ACC112 (cell line): Measurements from ENCODE around the gene AGFG2.
A peak's percentile ranks its signal among the peaks of the same experiment; 100 is the strongest.

Source experiments
- H2AFZ ChIP-seq: fragments of 200-600 bp; sonication (generic); one replicate; pipeline ENCODE4 v1.6.0; 2017; ENCODE audit warnings: antibody characterized with exemption, low read length; ENCODE audit not compliant: unreplicated experiment
- H3K27ac ChIP-seq: fragments of 200-600 bp; sonication (generic); 2 replicates; pipeline ENCODE4 v1.5.1; 2014; ENCODE audit warnings: low read depth, mild to moderate bottlenecking, antibody characterized with exemption, low read length, moderate library complexity
- H3K27me3 ChIP-seq: fragments of 200-600 bp; sonication (generic); 2 replicates; pipeline ENCODE4 v1.6.1; 2014; ENCODE audit warnings: mild to moderate bottlenecking, antibody characterized with exemption, low read length, moderate library complexity, mixed read lengths; ENCODE audit not compliant: insufficient read depth
- H3K36me3 ChIP-seq: fragments of 200-600 bp; sonication (generic); 2 replicates; pipeline ENCODE4 v1.6.1; 2016; ENCODE audit warnings: mild to moderate bottlenecking, antibody characterized with exemption, low read length, moderate library complexity, mixed read lengths; ENCODE audit not compliant: insufficient read depth
- H3K4me1 ChIP-seq: fragments of 200-600 bp; sonication (generic); one replicate; pipeline ENCODE4 v1.6.1; 2016; ENCODE audit warnings: low read length, mixed read lengths; ENCODE audit not compliant: insufficient read depth, unreplicated experiment, control insufficient read depth
- H3K4me3 ChIP-seq: fragments of 200-600 bp; sonication (generic); 2 replicates; pipeline ENCODE4 v1.5.1; 2014; ENCODE audit warnings: mild to moderate bottlenecking, low read depth, low read length
- H3K79me2 ChIP-seq: fragments of 200-600 bp; sonication (generic); one replicate; pipeline ENCODE4 v1.6.0; 2016; ENCODE audit warnings: low read length; ENCODE audit not compliant: control insufficient read depth, unreplicated experiment, insufficient read depth

The AGFG2 gene

DNA sequence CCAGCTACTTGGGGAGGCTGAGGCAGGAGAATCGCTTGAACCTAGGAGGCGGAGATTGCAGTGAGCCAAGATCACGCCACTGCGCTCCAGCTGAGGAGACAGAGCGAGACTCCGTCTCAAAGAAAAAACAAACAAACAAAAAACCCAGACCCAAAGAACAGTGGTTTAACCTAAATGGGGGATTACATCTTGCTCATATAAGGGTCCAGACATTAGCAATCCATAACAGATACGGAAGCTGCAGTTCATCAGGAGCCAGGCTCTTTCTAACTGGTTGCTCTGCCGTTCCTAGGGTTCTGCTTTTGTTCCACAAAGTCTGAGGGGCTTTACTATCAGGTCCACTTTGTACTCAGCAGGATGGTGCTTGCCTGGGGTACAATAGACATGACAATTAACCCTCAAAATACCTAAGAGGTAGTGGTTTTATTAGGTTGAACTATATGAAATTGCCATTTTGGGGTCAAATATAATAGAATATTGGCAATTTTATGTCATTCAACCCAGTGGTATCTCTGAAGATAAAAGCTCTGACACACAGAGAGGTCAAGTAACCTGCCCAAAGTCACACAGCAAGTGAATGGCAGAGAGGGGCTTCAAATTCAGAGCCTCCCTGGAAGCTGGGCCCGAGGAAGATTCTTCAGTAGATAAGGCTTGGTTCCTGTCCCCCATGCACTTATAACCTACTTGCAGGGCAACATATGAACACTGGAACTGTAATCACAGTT is 34.0 kb upstream of the AGFG2 start:
- H3K36me3 ChIP-seq = no peaks in the 10 kb centered on the region
- no peak overlapping the region for H3K4me3 ChIP-seq
- H3K27ac ChIP-seq = no peak overlapping the region
- no peak overlapping the region for H2AFZ ChIP-seq
- no peaks in the 10 kb centered on the region for H3K79me2 ChIP-seq
- H3K4me1 ChIP-seq = peaks cover 13% of the 10 kb centered on the region
- H3K27me3 ChIP-seq = no peaks in the 10 kb centered on the region

DNA sequence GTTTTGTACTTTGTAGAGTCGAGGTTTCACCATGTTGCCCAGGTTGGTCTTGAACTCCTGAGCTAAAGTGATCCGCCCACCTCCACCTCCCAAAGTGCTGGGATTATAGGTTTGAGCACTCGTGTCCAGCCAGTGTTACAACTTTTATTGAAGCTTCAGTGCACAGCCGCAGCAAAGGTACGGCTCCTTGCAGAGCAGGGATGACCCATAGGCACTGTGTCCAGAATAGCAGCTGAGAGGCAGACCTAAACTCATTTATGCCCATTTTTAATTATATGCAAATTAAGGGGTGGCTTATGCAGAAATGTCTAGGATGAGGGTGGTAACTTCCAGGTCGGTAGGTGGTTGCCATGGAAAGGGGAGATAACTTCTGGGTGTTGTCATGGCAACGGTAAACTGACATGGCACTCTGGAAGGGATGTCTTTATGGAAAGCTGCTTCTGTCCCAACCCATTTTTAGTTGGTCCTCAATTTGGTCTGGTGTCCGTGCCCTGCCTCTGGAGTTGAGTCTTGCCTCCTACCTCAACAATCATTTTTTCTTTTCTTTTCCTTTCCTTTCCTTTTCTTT is 32.6 kb upstream of the AGFG2 start:
- Histone ChIP-seq H3K4me1 (peaks cover 13% of the 10 kb centered on the region), H3K27me3 (no peaks in the 10 kb centered on the region), H2AFZ (no peak overlapping the region)

GRCh38 chr7:100509231-100509630 is 29.8 kb upstream of the AGFG2 start:
- Histone ChIP-seq H3K27me3 (no peaks in the 10 kb centered on the region), H2AFZ (no peak overlapping the region), H3K4me3 (no peak overlapping the region), H3K79me2 (no peaks in the 10 kb centered on the region), H3K36me3 (no peaks in the 10 kb centered on the region), H3K4me1 (no peaks in the 10 kb centered on the region), H3K27ac (no peak overlapping the region)

More for the DNA sequence above, 32.6 kb upstream of the AGFG2 start:
- Histone ChIP-seq H3K27ac (no peak overlapping the region), H3K79me2 (no peaks in the 10 kb centered on the region), H3K36me3 (no peaks in the 10 kb centered on the region), H3K4me3 (no peak overlapping the region)

DNA sequence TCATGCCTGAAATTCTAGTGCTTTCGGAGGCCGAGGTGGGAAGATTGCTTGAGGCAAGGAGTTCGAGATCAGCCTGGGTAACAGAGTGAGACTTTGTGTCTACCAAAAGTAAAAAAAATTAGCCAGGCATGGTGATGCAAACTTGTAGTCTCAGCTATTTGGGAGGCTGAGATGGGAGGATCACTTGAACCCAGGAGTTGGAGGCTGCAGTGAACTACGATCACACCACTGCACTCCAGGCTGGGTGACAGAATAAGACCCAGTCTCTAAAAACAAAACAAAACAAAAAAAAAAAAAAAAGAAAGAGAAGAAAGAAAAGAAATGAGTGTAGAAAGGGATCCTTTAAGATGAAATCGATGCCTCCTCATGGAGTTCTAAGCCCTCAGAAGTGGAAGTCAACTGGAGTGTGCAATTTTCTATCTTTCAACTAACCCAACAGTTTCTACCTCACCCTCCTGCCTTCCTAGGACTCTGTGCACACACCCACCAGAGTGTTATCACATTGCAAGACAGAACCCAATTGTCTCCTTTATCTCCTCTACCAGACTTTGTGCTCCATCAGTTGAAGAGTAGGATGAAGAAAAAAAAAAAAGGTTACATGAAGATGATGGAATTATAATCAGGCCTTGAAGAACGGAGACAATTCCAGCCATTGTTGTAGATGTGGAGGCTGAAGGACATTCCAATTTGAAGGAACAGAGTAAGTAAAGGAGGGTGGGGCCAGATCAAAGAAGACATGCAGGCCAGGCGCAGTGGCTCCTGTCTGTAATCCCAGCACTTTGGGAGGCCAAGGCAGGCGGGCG is 28.4 kb upstream of the AGFG2 start:
- Histone ChIP-seq H2AFZ (no peak overlapping the region), H3K4me3 (no peak overlapping the region), H3K27me3 (no peaks in the 10 kb centered on the region), H3K79me2 (no peaks in the 10 kb centered on the region), H3K27ac (no peak overlapping the region), H3K4me1 (peaks cover 9% of the 10 kb centered on the region), H3K36me3 (no peaks in the 10 kb centered on the region)

GRCh38 chr7:100513212-100513810 is 25.7 kb upstream of the AGFG2 start:
- Histone ChIP-seq H3K79me2 (no peaks in the 10 kb centered on the region), H3K27me3 (no peaks in the 10 kb centered on the region), H3K4me1 (peaks cover 18% of the 10 kb centered on the region), H2AFZ (no peak overlapping the region), H3K4me3 (no peak overlapping the region), H3K36me3 (no peaks in the 10 kb centered on the region), H3K27ac (no peak overlapping the region)

DNA sequence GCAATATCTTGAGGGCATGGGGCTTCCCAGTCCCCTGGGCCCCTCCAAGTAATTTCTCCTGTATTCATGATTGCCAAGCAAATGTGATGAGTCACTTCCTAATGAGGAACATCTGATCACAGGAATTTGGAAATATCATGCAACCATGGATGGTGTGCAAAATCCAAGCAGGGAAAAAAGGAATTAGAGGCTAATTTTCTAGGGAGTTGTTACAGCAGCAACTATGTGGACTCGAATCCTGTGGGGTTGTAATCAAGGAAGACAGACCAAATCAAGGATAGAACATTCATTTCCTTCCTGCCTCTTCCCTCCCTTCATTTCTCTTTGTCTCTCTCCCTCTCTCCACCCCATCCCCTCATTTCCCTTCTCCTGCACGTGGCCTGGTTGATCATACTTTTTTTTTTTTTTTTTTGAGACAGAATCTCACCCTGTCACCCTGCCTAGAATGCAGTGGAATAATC is 23.9 kb upstream of the AGFG2 start:
- H2AFZ ChIP-seq = peak overlapping the region; percentile 91
- H3K79me2 ChIP-seq = no peaks in the 10 kb centered on the region
- peak overlapping the region; percentile 23; the same call in 1 of the 2 replicates for H3K4me3 ChIP-seq
- H3K4me1 ChIP-seq = peaks cover 18% of the 10 kb centered on the region
- peak overlapping the region; percentile 89 for H3K27ac ChIP-seq
- H3K36me3 ChIP-seq = no peaks in the 10 kb centered on the region
- no peaks in the 10 kb centered on the region for H3K27me3 ChIP-seq

DNA sequence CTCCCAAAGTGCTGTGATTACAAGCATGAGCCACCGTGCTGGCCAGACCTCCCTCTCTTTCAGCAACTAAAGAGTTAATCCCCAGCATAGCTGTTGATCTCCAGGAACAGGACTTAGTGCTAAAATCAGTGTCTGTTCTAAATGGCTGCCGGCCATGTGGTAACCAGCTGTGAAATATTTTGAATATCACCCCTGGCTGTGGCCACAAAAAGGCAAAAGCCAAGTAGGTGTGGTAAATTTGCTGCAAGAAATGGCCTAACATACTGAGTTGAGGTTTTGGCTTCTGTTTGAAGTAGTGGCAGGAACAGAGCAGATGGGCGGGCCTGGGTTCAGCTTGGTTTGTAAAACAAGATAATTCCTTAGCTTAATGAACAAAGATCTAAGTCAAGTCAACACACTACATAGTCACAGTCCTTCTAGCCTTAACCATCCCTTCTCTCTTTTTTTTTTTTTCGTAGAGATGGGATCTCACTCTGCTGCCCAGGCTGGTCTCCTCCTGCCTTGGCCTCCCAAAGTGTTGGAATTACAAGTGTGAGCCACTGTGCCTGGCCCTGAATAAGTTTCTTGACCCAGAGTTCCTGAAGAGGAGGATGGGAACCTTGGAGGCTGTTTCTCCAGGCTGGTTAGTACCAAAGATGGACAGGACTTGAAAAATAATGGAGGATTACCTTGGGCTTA is 22.7 kb upstream of the AGFG2 start:
- H3K4me3 ChIP-seq = no peak overlapping the region
- peaks cover 18% of the 10 kb centered on the region for H3K4me1 ChIP-seq
- no peaks in the 10 kb centered on the region for H3K79me2 ChIP-seq
- H3K36me3 ChIP-seq = no peaks in the 10 kb centered on the region
- peak overlapping the region; percentile 89 for H3K27ac ChIP-seq
- no peaks in the 10 kb centered on the region for H3K27me3 ChIP-seq
- peak overlapping the region; percentile 45 for H2AFZ ChIP-seq

GRCh38 chr7:100517305-100517704 is 21.7 kb upstream of the AGFG2 start:
- Histone ChIP-seq H3K4me3 (no peak overlapping the region), H3K27me3 (no peaks in the 10 kb centered on the region), H2AFZ (no peak overlapping the region), H3K36me3 (no peaks in the 10 kb centered on the region), H3K79me2 (no peaks in the 10 kb centered on the region), H3K4me1 (peaks cover 18% of the 10 kb centered on the region), H3K27ac (no peak overlapping the region)

GRCh38 chr7:100519580-100519979 is 19.4 kb upstream of the AGFG2 start:
- no peaks in the 10 kb centered on the region for H3K27me3 ChIP-seq
- H3K36me3 ChIP-seq = no peaks in the 10 kb centered on the region
- no peak overlapping the region for H3K4me3 ChIP-seq
- no peaks in the 10 kb centered on the region for H3K79me2 ChIP-seq
- no peak overlapping the region for H3K27ac ChIP-seq
- H2AFZ ChIP-seq = no peak overlapping the region
- peaks cover 18% of the 10 kb centered on the region for H3K4me1 ChIP-seq

DNA sequence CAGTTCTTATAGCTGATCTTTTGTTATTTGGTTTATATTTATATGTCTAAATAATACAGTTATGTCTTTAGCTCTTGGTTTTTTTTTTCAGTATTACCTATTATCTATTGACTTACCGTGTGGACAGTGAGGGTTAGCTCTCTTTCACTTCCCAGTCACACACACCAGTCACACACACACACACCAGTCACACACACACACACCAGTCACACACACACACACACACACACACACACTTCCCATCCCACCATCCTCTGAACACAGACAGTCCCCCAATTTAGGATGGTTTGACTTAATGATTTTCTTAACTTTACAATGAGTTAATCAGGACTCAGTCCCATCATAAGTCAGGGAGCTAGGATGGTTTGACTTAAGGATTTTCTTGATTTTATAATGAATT is 18.9 kb upstream of the AGFG2 start:
- H3K4me1 ChIP-seq = peaks cover 14% of the 10 kb centered on the region
- H3K27me3 ChIP-seq = no peaks in the 10 kb centered on the region
- no peak overlapping the region for H3K27ac ChIP-seq

More for the DNA sequence above, 18.9 kb upstream of the AGFG2 start:
- no peak overlapping the region for H3K4me3 ChIP-seq
- H2AFZ ChIP-seq = no peak overlapping the region
- no peaks in the 10 kb centered on the region for H3K36me3 ChIP-seq
- H3K79me2 ChIP-seq = no peaks in the 10 kb centered on the region
